ENCODE measurements around the gene NOS1AP. TPM values are rescaled to one million over a fixed set of nuclear protein-coding genes. Genes with fewer than 3 reads are reported as not detected.

Gene NOS1AP
- polyA plus RNA-seq, 3 donors: 0.12 TPM; not detected in 2

GRCh38 chr1:162324396-162324795 is 254.9 kb downstream of the NOS1AP start:
- Mint-ChIP-seq H3K4me1 (peaks cover 50% of the 10 kb centered on the region), H3K9me3 (peaks cover 0 to 1% (median 0%) of the 10 kb centered on the region in 7 donors), H3K4me3 (no peak overlapping the region), H3K27ac (no peak overlapping the region), H3K27me3 (ENCODE audit: low read depth in 3 of 3) (peaks cover 0 to 4% (median under 1%) of the 10 kb centered on the region in 3 donors), H3K36me3 (no peaks in the 10 kb centered on the region)
- Histone ChIP-seq H3K4me2 (replicated peaks; ENCODE audit: extremely low read depth, low read length, poor library complexity, severe bottlenecking) (no peak overlapping the region), H3K27ac (ENCODE audit: low read depth in 1 of 2, low read length in 2 of 2) (no peak overlapping the region), H3K4me1 (ENCODE audit: control insufficient read depth in 1 of 2, insufficient read depth in 2 of 2, low read length in 2 of 2) (peaks cover 42% of the 10 kb centered on the region in 2 donors), H2AFZ (ENCODE audit: insufficient read depth, low read depth, low read length, poor library complexity, severe bottlenecking) (no peak overlapping the region), H3K9me3 (replicated peaks in 1 of 2; ENCODE audit: control insufficient read depth in 1 of 2, insufficient read depth in 1 of 2, low read length in 2 of 2) (no peaks in the 10 kb centered on the region), H3K36me3 (replicated peaks in 1 of 2; ENCODE audit: control insufficient read depth in 1 of 2, insufficient read depth in 2 of 2, low read length in 2 of 2) (no peaks in the 10 kb centered on the region), H3K27me3 (ENCODE audit: control insufficient read depth in 2 of 2, insufficient read depth in 2 of 2, low read length in 2 of 2) (no peaks in the 10 kb centered on the region), H3K4me3 (replicated peaks in 1 of 3; ENCODE audit: low read depth in 2 of 3, low read length in 3 of 3) (no peak overlapping the region), H3K9ac (ENCODE audit: insufficient read depth, low read length, poor library complexity, severe bottlenecking) (no peak overlapping the region), H4K20me1 (ENCODE audit: insufficient read depth, low read length) (no peaks in the 10 kb centered on the region), H3K79me2 (ENCODE audit: insufficient read depth, low read length) (no peaks in the 10 kb centered on the region)
- no peak for TF ChIP-seq CTCF (IDR thresholded peaks at IDR 0.05)
- intact Hi-C loops (cut with micrococcal nuclease): no loop called here
- DNase-seq: no peak
- no CpG with 5 or more reads among the region's 2 CpGs for WGBS (ENCODE audit: insufficient coverage)

GRCh38 chr1:162326559-162326958 is 257.1 kb downstream of the NOS1AP start:
- no peak overlapping the region for H2AFZ ChIP-seq (ENCODE audit: insufficient read depth, low read depth, low read length, poor library complexity, severe bottlenecking)
- H3K4me1 ChIP-seq (ENCODE audit: control insufficient read depth in 1 of 2, insufficient read depth in 2 of 2, low read length in 2 of 2): peaks cover 50 to 53% of the 10 kb centered on the region in 2 donors
- H3K36me3 ChIP-seq (replicated peaks in 1 of 2; ENCODE audit: control insufficient read depth in 1 of 2, insufficient read depth in 2 of 2, low read length in 2 of 2): no peaks in the 10 kb centered on the region
- no peaks in the 10 kb centered on the region for H3K27me3 ChIP-seq (ENCODE audit: control insufficient read depth in 2 of 2, insufficient read depth in 2 of 2, low read length in 2 of 2)
- H3K9me3 Mint-ChIP-seq: peaks cover 0 to 3% (median 0%) of the 10 kb centered on the region in 7 donors
- H3K4me3 Mint-ChIP-seq: no peak overlapping the region
- peaks cover 0 to 2% of the 10 kb centered on the region in 2 donors for H3K36me3 Mint-ChIP-seq
- H3K4me3 ChIP-seq (replicated peaks in 1 of 3; ENCODE audit: low read depth in 2 of 3, low read length in 3 of 3): peak overlapping the region in 1 of 3 experiments; percentile 39
- H3K79me2 ChIP-seq (ENCODE audit: insufficient read depth, low read length): no peaks in the 10 kb centered on the region
- intact Hi-C loops (cut with micrococcal nuclease): no loop called here
- peak in 2 of 3 donors; percentile 11 to 17 for DNase-seq
- H3K27me3 Mint-ChIP-seq (ENCODE audit: low read depth in 3 of 3): peaks cover 0 to 4% (median 1%) of the 10 kb centered on the region in 3 donors
- H4K20me1 ChIP-seq (ENCODE audit: insufficient read depth, low read length): no peaks in the 10 kb centered on the region
- H3K27ac Mint-ChIP-seq: peak overlapping the region; percentile 93 to 97 (median 96)
- peak overlapping the region; percentile 52 for H3K4me2 ChIP-seq (replicated peaks; ENCODE audit: extremely low read depth, low read length, poor library complexity, severe bottlenecking)
- H3K27ac ChIP-seq (ENCODE audit: low read depth in 1 of 2, low read length in 2 of 2): peak overlapping the region; percentile 73 to 90
- peaks cover 60% of the 10 kb centered on the region for H3K4me1 Mint-ChIP-seq
- no peak for TF ChIP-seq CTCF (IDR thresholded peaks at IDR 0.05)
- H3K9ac ChIP-seq (ENCODE audit: insufficient read depth, low read length, poor library complexity, severe bottlenecking): no peak overlapping the region
- H3K9me3 ChIP-seq (replicated peaks in 1 of 2; ENCODE audit: control insufficient read depth in 1 of 2, insufficient read depth in 1 of 2, low read length in 2 of 2): no peaks in the 10 kb centered on the region
